Anterior cingulate cortex (tissue), 58 donors: ENCODE data around the gene OBSCN.

Experiments used
- DNase-seq, 58 donors: peaks; one replicate each; lab custom pipeline; 2025; lab: John Stamatoyannopoulos, UW

Gene OBSCN

DNA sequence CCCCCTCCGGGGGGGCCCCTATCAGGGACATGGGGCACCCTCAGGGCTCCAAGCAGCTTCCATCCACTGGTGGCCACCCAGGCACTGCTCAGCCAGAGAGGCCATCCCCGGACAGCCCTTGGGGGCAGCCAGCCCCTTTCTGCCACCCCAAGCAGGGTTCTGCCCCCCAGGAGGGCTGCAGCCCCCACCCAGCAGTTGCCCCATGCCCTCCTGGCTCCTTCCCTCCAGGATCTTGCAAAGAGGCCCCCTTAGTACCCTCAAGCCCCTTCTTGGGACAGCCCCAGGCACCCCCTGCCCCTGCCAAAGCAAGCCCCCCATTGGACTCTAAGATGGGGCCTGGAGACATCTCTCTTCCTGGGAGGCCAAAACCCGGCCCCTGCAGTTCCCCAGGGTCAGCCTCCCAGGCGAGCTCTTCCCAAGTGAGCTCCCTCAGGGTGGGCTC is 163.9 kb downstream of the OBSCN start:
- DNase-seq = no peak

DNA sequence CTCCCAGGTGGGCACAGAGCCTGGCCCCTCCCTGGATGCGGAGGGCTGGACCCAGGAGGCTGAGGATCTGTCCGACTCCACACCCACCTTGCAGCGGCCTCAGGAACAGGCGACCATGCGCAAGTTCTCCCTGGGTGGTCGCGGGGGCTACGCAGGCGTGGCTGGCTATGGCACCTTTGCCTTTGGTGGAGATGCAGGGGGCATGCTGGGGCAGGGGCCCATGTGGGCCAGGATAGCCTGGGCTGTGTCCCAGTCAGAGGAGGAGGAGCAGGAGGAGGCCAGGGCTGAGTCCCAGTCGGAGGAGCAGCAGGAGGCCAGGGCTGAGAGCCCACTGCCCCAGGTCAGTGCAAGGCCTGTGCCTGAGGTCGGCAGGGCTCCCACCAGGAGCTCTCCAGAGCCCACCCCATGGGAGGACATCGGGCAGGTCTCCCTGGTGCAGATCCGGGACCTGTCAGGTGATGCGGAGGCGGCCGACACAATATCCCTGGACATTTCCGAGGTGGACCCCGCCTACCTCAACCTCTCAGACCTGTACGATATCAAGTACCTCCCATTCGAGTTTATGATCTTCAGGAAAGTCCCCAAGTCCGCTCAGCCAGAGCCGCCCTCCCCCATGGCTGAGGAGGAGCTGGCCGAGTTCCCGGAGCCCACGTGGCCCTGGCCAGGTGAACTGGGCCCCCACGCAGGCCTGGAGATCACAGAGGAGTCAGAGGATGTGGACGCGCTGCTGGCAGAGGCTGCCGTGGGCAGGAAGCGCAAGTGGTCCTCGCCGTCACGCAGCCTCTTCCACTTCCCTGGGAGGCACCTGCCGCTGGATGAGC is 164.5 kb downstream of the OBSCN start:
- no peak for DNase-seq

DNA sequence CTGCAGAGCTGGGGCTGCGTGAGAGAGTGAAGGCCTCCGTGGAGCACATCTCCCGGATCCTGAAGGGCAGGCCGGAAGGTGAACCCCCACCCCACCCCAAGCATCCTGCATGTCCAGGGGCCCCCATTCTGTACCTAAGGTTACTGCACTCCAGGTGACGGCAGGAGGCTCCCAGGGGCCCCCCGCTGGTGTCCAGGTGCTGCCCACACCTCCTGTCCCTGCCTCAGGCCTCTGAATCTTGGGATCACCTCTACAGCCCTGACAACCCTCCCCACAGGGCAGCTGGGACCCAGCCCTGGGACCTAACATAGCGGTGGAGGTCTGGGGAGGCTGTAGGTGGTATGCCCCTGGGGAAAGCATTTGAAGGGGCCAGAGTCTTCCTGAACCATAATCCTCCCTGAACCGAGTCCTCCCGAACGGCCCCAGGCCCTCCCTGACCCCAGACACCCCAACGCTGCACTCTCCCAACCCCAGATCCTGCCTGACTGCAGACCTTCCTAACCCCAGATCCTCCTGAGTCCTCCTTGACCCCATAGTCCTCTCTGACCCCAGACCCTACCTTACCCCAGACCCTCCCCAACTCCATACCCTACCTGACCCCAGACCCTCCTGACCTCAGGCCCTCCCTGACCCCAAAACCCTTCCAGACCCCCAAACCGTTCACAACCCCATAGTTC is 165.3 kb downstream of the OBSCN start:
- no peak for DNase-seq

DNA sequence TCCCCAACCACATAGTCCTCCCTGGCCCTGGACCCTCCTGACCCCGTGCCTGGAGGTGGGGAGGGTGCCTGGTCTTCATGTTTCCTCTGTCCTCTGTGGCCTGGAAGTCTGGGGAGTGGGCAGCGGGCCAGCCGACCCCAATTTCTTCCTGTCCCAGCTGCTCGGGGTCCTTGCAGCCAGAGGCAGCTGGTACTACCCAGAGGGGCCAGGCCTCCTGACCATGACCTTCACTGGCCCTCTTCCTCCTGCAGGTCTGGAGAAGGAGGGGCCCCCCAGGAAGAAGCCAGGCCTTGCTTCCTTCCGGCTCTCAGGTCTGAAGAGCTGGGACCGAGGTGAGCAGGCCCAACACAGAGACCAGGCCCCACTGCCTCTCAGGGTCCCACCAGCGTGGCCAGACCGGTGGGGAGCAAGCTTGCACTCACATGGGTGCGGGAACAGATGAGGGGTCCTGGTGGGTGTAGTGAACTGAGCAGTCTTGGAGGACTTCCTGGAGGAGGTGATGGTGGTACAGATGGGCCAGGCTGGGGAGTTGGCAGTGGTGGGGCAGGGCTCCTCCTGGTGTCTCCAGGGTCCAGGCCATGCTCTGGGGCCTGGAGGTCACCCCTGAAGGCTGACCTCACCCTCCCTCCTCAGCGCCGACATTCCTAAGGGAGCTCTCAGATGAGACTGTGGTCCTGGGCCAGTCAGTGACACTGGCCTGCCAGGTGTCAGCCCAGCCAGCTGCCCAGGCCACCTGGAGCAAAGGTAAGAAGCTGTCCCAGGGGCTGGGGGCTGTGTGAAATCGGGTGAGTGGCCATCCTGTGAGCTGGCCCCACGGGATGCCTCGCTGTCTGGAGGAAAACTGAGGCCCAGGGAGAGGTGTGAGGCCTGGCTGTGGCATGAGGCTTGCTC is 166.1 kb downstream of the OBSCN start:
- DNase-seq = no peak

DNA sequence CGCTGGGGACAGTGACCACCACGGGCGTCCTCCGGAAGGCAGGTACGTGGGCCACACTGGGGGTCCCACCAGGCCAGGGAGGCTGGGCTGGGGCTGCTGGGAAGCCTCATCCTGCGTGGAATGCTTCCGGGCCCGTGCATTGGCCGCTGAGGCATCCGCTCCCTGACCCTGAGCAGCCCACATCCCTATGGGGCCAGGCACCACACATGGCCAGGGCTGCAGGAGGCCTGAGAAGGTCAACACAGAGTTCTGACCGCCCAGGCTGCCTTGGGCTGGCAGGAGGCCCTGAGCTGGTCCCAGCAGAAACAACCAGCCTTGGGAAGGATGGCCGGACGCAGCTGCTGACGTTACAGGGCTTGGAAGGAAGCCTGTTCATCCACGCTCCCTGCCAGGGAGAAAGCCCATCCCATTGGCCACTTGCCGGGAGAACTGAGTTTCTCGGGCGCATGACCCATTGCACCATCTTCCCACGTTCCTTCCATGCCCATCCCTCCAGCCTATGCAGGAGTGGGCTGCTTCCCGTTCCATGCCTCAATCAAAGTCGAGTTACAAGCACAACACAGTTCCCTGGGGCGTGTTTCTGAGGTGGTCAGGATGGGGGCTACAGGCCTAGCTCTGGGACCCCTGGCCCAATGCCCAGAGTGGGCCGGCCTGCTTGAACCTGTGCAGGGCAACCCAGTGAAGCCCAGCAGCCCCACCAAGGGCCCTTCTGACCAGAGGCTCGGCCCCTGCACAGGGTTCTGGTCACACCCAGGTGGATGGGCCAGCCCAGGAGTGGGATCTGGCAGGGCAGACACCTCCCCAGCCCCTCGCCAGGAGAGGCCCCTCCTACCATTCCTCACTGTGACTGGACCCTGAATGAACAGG is 167.1 kb downstream of the OBSCN start:
- peak in 55 of 58 donors; percentile 12 to 91 (median 69) for DNase-seq

DNA sequence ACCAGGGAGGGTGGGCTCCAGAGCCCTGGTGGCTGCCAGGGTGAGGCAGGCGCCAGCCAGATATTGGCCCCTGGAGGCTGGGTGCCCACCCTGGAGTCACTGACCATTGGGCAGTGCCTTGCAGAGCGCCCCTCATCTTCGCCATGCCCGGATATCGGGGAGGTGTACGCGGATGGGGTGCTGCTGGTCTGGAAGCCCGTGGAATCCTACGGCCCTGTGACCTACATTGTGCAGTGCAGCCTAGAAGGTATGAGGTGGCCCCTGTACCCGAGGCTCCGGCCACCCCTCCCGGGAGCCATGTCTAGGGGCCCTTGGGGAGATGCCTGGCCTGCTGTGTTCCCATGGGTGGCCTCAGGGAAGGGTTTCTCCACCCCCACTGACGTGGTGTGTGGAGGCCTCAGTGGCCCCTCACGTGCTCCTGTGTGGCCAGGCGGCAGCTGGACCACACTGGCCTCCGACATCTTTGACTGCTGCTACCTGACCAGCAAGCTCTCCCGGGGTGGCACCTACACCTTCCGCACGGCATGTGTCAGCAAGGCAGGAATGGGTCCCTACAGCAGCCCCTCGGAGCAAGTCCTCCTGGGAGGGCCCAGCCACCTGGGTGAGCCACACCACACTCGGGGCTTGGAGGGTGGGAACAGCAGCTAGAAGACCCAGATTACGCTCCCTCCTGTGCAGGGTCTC is 167.9 kb downstream of the OBSCN start:
- no peak for DNase-seq

DNA sequence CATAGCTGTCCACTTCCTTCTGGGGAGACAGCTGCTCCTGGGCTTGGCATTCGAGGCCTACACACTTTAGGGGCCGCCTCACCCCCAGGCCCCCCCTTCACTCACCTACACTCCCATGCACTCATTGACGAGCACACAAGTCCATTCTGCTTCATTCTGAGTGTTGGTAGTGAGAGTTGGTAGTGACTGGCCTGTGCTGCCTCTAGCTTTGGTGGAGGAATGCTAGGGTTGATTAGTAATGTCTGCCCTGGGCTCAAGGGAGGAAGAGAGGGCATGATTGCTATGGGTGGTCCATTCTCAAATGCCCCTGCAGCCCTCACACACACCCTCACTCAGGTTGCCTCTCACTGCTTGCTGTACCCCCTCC is 168.4 kb downstream of the OBSCN start:
- DNase-seq = no peak

DNA sequence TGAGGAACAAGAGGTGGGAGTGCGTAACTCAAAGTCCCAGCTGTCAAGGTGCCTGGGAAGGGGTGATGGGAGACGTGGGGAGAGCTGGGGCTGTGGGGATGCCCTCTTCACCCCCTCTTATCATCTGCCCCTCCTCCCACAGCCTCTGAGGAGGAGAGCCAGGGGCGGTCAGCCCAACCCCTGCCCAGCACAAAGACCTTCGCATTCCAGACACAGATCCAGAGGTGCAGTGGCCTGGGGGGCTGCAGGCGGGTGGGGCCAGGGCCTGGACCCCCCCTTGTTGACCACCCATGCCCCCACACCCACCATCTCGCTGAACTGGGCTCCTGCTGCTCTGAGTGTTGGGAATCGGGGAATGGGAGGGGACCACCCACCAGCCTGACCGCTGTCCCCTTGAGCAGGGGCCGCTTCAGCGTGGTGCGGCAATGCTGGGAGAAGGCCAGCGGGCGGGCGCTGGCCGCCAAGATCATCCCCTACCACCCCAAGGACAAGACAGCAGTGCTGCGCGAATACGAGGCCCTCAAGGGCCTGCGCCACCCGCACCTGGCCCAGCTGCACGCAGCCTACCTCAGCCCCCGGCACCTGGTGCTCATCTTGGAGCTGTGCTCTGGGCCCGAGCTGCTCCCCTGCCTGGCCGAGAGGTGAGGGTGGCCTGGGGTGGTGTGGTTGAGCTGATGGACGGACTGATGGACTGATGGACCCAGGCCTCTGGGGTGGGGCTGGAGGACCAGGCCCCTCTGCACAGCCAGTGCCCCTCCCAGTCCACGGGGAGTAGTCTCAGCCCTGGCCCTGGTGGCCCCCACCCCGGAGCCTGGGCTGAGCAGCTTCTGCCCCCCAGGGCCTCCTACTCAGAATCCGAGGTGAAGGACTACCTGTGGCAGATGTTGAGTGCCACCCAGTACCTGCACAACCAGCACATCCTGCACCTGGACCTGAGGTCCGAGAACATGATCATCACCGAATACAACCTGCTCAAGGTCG is 169.1 kb downstream of the OBSCN start:
- no peak for DNase-seq

DNA sequence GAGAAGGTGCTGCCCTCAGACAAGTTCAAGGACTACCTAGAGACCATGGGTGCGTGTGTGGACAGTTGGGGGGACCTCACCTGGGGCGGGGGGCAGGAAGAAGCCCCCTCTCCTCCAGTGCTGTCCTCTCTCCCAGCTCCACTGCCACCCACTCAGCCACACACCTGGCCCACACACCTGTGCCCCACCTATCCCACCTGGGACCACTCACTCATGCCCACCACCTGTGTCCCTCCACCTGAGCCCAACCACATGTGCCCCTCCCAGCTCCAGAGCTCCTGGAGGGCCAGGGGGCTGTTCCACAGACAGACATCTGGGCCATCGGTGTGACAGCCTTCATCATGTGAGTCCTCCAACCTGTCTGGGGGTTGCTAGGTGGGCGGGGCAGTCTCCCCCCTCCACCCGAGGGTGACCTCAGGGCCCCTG is 169.8 kb downstream of the OBSCN start:
- no peak for DNase-seq

DNA sequence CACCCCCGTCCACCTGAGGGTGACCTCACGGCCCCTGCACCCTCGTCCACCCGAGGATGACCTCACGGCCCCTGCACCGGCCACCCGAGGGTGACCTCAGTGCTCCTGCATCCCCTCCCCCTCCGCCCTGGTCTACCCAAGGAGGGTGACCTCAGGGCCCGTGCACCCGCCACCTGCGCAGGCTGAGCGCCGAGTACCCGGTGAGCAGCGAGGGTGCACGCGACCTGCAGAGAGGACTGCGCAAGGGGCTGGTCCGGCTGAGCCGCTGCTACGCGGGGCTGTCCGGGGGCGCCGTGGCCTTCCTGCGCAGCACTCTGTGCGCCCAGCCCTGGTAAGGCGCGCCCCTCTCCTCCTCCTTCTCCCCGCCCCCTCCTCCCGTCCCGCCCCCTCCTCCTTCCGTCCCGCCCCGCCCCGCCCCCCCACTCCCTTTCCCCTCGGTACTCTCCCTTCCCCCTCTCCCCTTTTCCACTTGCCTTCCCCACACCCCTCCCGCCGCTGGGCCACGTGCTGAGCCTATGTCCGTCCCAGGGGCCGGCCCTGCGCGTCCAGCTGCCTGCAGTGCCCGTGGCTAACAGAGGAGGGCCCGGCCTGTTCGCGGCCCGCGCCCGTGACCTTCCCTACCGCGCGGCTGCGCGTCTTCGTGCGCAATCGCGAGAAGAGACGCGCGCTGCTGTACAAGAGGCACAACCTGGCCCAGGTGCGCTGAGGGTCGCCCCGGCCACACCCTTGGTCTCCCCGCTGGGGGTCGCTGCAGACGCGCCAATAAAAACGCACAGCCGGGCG is 170.4 kb downstream of the OBSCN start:
- peak in 51 of 58 donors; percentile 17 to 80 (median 48) for DNase-seq

DNA sequence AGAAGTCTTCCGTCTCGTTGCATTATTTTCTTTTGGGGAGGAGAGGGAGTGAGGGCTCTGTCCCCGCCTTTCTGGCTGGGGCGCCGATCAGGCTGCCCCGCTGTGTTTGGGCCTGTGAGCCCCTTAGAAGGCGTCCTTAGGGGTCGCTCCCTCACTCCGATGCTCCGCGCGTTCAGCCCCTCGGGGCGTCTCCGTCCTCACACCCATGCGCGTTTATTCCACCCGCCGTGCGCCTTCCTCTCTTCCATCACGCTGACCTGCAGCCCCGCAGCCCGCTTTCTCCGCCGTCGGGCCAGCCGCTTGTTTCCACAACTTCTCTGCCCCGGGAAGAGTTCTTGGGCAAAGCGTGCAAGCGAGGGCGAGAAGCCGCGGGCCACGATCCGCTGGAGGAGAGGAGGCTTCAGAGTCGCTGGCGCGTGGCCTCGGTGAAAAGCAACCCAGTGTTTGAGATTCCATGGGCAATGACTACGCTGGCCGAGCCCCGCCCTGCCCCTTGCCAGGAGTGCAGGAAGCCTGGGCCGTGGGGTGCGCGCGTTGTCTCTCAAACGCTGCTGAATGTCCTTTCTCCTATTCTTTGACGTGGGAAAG is 171.1 kb downstream of the OBSCN start:
- DNase-seq = no peak

DNA sequence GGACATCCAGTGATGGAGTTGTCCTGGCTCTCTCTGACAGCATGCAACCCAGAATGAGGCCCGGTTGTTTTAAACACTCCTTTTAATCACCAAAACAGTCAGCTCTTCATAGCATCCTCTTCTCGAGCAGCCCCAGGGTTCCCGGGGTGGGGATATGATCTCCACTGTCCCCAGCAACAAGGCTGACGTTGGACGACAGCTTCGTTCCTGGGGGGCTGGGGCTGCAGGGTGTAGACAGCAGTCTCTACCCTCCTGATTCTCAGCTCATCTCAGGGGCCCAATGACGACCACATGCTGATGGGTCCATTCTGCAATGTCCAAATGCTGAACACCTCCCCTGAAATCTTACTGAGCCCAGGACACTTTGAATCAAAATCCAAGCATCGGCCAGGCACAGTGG is 171.8 kb downstream of the OBSCN start:
- no peak for DNase-seq

DNA sequence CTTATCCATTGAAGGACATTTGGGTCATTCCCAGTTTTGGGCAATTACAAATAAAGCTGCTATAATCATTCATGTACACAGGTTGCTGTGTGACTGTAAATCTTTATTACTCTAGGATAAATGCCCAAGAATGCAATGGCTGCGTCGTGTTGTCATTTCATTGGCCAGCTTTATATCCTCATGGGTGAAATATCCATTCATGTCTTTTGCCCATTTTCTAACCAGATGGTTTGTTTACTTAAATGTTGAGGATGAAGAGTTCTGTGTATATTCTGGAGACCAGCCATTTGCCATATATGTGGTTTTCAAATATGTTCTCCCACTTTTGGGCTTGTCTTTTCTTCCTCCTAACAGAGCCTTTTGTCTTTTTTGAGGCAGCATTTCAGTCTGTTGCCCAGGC is 173.5 kb downstream of the OBSCN start:
- DNase-seq = no peak

DNA sequence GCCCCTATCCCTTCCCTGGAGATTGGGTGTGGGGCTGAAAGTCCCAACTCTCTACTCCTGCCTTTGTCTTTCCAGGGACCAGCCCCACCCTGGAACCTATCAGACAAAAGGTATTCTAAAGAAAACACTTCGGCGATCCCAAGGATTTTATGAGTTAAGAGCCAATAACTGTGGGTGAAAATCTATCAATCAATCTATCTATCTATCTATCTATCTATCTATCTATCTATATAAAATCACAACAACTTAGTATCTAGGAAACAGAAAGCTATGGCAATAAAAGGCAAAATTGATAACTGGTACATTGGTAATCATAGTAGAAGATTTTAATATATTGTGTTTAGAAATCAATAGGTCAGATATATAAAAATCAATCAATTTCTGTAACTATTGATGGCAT is 175.9 kb downstream of the OBSCN start:
- no peak for DNase-seq

DNA sequence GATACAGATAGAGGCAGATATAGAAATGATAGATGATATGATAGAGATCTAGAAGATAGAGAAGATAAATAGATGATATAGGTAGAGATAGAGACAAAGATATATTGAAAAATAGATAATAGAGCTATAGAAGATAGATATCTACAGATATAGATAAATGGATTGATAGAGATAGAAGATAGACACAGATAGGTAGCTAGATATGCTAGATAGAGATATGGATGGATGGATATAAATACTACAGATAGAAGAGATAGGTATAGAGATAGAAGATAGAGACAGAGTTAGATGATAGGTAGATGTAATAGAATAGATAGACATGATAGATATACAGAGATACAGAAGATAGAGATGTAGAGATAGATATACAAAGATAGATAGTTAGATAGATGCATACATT is 177.4 kb downstream of the OBSCN start:
- no peak for DNase-seq

DNA sequence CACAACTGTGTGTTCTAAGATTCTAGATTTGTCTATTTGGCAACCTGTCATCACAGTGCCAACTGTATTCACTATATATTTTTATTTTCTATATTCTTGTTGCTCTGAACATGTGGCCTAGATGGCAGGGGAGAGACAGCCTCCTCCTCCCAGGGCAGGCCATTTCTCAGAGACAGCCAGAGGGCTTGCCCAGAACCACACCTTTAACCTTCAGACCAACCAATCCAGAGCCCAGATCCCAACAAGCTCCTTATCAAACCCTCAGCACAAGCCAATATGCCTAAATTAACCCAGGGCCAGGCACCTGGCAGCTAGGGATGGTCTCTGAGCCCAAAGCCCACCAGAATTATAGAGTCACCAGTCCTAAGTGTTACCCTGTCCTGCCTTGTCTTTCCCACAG is 179.5 kb downstream of the OBSCN start:
- no peak for DNase-seq

DNA sequence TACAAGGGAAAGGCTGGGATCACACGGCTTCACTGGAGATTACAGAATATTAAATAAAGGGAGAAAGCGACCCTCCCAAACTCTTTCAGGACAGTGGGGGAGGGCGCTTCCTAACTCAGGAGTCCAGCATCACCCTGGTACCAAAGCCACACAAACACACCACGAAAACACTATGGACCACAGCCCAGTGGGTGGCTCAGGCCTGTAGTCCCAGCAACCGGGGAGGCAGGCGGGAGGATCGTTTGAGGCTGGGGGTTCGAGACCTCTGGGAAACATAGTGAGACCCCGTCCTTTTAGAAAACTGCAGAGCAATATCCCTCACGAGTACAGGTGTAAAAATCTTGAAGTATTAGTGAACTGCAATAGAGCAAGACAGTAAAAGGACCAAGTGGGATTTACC is 182.8 kb downstream of the OBSCN start:
- no peak for DNase-seq
